Amniotic stem cell (primary cell): ENCODE data around the gene AGAP2.
"Not testable (repeated sequence)": the region's sequence is repeated elsewhere in the genome, so short reads cannot be mapped to it uniquely, and the experiment has no call there.

Experiments used
- DNase-seq: peaks from one replicate; lab custom pipeline; 2025; lab: John Stamatoyannopoulos, UW

Gene AGAP2

GRCh38 chr12:57694459-57695019 is 44.0 kb downstream of the AGAP2 start:
- DNase-seq: no peak

GRCh38 chr12:57693659-57694458 is 44.7 kb downstream of the AGAP2 start, which contains the start of gene OS9:
TSS of gene OS9 (plus strand) at chr12:57694132. CDS start at chr12:57694162, 30 bp downstream.
- peak; percentile 100 for DNase-seq

- no peak for DNase-seq
Observed at GRCh38 chr12:57693317-57693658, 45.3 kb downstream of the AGAP2 start.

DNA sequence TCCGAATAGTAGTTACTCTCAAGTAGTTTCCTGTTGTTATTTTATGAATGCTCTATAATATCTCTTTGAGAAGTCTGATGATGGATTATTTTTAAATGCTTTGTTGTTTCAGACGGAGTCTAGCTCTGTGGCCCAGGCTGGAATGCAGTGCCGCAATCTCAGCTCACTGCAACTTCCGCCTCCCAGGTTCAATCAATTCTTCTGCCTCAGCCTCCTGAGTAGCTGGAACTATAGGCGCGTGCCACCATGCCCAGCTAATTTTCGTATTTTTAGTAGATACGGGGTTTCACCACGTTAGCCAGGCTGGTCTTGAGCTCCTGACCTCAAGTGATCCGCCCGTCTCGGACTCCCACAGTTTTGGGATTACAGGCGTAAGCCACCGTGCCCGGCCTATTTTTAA is 46.0 kb downstream of the AGAP2 start:
- no peak for DNase-seq

GRCh38 chr12:57688931-57689330 is 49.6 kb downstream of the AGAP2 start:
- DNase-seq: no peak

GRCh38 chr12:57687862-57688261 is 50.7 kb downstream of the AGAP2 start:
- DNase-seq: no peak

DNA sequence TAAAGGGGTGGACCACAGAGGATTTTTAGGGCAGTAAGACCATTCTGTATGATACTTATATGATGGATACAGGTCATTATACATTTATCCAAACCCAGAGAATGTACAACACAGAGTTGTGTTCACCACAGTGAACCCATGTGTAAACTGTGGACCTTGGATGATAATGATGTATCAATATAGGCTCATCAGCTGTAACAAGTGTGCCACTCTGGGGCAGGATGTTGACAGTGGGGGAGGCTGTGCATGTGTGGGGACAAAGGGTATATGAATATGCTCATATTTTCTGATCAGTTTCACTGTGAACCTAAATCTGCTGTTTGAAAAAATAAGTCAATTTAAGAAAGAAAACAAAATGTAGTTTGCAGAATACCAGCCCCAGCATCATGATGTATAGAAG is 58.8 kb downstream of the AGAP2 start:
- no peak for DNase-seq

GRCh38 chr12:57677947-57678346 is 60.6 kb downstream of the AGAP2 start:
- DNase-seq: not testable (repeated sequence)

DNA sequence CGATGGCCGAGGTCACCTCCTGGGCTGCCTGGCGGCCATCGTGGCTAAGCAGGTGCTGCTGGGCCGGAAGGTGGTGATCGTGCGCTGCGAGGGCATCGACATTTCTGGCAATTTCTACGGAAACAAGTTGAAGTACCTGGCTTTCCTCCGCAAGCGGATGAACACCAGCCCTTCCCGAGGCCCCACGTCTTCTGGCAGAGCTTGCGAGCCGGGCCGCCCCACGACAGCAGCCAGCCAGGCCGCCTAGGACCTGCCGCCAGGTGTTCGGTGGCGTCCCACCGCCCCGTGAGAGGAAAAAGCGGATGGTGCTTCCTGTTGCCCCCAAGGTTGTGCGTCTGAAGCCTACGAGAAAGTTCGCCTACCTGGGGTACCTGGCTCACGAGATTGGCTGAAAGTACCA is 63.9 kb downstream of the AGAP2 start:
- DNase-seq: no peak
